WTC11 (cell line): ENCODE results near the gene FNIP1.

Experiments used
- ELF4 ChIP-seq: sonication (generic); formaldehyde crosslinking; IDR thresholded peaks from 2 replicates; pipeline ENCODE4 v1.8.1; 2022; ENCODE audit warnings: low read depth, mild to moderate bottlenecking, moderate library complexity, missing genetic modification reagents
- JUN ChIP-seq: sonication (generic); formaldehyde crosslinking; IDR thresholded peaks from 2 replicates; pipeline ENCODE4 v1.8.0; 2023; ENCODE audit warnings: mild to moderate bottlenecking, missing genetic modification reagents
- MAX ChIP-seq: sonication (generic); formaldehyde crosslinking; IDR thresholded peaks from 2 replicates; pipeline ENCODE4 v1.8.0; 2022; ENCODE audit warnings: mild to moderate bottlenecking, missing genetic modification reagents
- RELA ChIP-seq: sonication (generic); formaldehyde crosslinking; IDR thresholded peaks from 2 replicates; pipeline ENCODE4 v1.8.1; 2022; ENCODE audit warnings: missing genetic modification reagents, mild to moderate bottlenecking, borderline replicate concordance
- USF1 ChIP-seq: sonication (generic); formaldehyde crosslinking; IDR thresholded peaks from 2 replicates; pipeline ENCODE4 v1.8.0; 2022; ENCODE audit warnings: mild to moderate bottlenecking, missing genetic modification reagents

GRCh38 chr5:131595088-131596033, 201.5 kb downstream of the FNIP1 start:
- no peak for TF ChIP-seq USF1
- no peak for TF ChIP-seq JUN
- TF ChIP-seq RELA (CRISPR knock-in tag) = no peak
- no peak for TF ChIP-seq ELF4 (CRISPR knock-in tag)
- no peak for TF ChIP-seq MAX (CRISPR knock-in tag)
